GM12891 (cell line): ENCODE results near the gene PHEX.
A peak's percentile ranks its signal among the peaks of the same experiment; 100 is the strongest.

ENCODE experiments used
- DNase-seq: peaks from one replicate; pipeline ENCODE4 v3.0.0; 2011; ENCODE audit warnings: low spot score; ENCODE audit not compliant: insufficient read length
- FAIRE-seq: peaks from 2 replicates; lab custom pipeline; 2011; peaks lifted over from hg19 to GRCh38; lab: Jason Lieb, UNC
- PAX5 ChIP-seq: IDR thresholded peaks from 2 replicates; pipeline ENCODE4 v1.6.1; 2011; ENCODE audit warnings: low read length, moderate library complexity, mild to moderate bottlenecking; ENCODE audit not compliant: insufficient read depth, severe bottlenecking
- POLR2A ChIP-seq: IDR thresholded peaks from 2 replicates; pipeline ENCODE4 v1.6.1; 2011; ENCODE audit warnings: low read depth, low read length, control low read depth
- POLR2AphosphoS5 ChIP-seq: IDR thresholded peaks from 2 replicates; pipeline ENCODE4 v1.6.1; 2011; ENCODE audit warnings: low read depth, low read length, control low read depth
- POU2F2 ChIP-seq: IDR thresholded peaks from 2 replicates; pipeline ENCODE4 v1.6.1; 2011; ENCODE audit warnings: low read depth, mild to moderate bottlenecking, control low read depth, low read length, moderate library complexity
- SPI1 ChIP-seq: IDR thresholded peaks from 2 replicates; pipeline ENCODE4 v1.6.1; 2011; ENCODE audit warnings: low read depth, low read length, control low read depth
- TAF1 ChIP-seq: IDR thresholded peaks from 2 replicates; pipeline ENCODE4 v1.6.1; 2011; ENCODE audit warnings: low read depth, low read length, control low read depth

PHEX gene

DNA sequence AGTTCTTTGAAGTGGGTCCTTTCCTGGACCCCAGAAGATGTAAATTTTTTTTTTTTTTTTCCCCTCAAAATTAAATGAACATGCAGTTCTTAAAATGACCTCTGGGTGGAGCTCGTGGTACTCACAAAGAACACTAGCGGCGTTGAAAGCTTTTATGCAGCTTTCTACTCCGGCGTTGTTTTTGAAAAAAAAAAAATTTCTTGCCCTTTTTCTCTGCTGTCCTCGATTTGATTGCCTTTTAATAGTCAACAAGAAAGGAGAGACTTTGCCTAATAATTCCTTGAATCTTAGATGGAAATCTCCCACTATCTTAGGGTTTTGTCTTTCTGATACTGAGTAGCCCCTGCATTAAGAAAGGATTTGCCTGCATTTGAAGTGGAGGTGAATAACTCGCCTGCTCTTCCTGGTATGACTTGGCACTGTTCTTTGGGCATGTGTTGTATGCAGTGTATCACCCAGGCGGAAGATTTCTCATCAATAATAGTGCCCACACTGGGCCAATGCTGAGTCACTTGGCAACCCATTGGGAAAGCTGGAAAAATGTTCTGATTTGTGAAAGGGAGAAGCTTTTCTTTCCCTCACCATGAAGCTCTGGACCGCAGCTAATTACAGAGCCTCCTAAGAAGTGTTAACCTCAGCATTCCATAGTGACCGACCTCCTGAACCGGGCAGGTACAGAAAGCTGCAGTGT lies 104.0 kb downstream of the PHEX start:
- DNase-seq (no peak), FAIRE-seq (no peak)
- TF ChIP-seq PAX5 (no peak), TAF1 (no peak), POU2F2 (no peak), POLR2AphosphoS5 (no peak), POLR2A (no peak), SPI1 (no peak)

DNA sequence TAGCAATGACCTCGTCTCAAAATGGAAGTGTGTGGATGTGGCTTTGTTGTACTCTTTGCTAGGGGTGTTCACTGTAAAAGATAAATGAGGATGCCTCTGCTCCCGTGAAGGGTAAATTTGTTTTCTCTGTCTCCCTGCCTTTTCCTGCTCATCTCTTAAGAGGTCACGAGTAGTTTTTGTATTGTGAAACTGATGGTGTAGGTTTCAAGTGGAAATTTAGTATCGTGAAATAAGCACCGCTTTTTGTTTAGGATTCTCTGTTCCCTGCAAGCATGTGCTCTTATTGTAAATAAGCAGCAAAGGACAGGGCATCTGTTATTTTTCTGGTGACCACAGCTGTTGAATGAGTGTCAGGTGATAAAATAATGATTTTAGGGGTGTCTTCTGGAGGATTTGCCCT lies 104.6 kb downstream of the PHEX start:
- FAIRE-seq: peak; percentile 48
- TF ChIP-seq POLR2A: no peak
- no peak for TF ChIP-seq POU2F2
- no peak for TF ChIP-seq SPI1
- TF ChIP-seq TAF1: no peak
- no peak for TF ChIP-seq PAX5
- no peak for TF ChIP-seq POLR2AphosphoS5
- DNase-seq: no peak

DNA sequence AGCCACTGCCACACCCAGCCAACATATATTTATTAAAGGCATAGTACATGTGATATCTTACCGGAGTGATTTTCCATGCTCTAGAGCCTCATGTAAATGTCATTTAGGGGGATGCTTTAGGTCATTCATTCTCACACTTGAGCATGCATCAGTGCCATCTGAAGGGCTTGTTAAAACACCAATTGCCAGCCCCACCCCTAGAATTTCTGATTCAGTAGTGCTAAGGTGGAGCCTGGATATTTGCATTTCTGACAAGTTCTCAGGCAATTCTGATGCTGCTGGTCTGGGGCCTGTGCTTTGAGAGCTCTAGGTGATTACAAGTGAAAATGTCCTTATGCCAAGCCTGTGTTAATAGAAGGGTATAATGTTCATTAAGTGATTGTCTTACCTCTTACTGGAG lies 107.7 kb downstream of the PHEX start:
- TF ChIP-seq SPI1 (no peak), POU2F2 (no peak), POLR2AphosphoS5 (no peak), POLR2A (no peak), PAX5 (no peak), TAF1 (no peak)
- DNase-seq: no peak
- FAIRE-seq: no peak

DNA sequence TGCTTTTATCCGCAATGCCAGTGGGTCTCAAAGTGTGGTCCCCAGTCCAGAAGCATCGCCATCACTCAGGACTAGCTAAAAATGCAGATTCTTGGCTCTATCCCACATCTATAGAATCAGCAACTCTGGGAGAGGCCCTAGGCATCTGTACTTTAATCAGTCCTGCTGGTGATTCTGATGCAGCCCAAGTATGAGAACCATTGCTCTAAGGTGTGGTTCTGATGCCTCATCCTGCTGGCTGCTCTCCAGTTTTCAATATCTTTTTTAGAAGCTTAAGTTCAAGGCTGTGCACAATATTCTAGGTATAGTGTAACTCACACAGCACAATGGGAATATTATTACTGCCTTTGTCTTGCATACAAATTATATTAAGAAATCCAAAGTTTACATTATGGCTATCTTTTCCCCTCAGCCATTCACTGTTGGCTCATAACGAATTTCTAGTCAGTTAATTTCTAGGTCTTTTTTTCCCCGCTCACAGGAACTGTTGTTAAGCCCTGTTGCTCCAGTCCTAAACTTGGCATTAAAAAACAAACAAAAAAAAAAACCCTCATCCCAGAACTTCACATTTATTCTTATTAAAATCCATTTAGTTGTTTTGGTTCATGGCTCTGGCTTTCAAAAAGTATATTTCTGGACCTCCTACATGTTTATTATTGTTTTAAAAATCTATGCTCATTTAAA lies 109.1 kb downstream of the PHEX start:
- TF ChIP-seq POU2F2: no peak
- TF ChIP-seq POLR2AphosphoS5: no peak
- no peak for TF ChIP-seq TAF1
- TF ChIP-seq SPI1: no peak
- TF ChIP-seq PAX5: no peak
- no peak for TF ChIP-seq POLR2A
- no peak for FAIRE-seq
- no peak for DNase-seq

DNA sequence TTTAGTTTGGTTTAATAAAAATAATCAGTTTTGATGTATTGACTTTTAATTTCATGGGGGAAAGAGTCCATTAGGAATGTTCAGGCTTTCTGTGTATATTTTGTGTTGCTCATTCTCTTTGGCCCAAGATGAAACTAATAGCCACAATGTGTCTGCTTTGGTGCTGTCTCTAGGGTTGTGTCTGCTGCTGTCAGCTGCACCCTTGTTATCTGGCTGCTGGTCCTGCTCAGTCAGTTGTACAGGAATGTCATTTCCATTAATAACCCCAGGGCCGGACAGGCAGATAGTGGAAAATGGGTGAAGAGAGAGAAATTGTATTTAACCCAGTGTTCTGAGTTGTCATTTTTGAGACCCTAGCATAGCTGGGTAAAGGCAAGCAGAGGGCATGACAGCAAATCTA lies 115.1 kb downstream of the PHEX start:
- FAIRE-seq (no peak), DNase-seq (no peak)
- TF ChIP-seq SPI1 (no peak), POLR2AphosphoS5 (no peak), POLR2A (no peak), TAF1 (no peak), PAX5 (no peak), POU2F2 (no peak)

DNA sequence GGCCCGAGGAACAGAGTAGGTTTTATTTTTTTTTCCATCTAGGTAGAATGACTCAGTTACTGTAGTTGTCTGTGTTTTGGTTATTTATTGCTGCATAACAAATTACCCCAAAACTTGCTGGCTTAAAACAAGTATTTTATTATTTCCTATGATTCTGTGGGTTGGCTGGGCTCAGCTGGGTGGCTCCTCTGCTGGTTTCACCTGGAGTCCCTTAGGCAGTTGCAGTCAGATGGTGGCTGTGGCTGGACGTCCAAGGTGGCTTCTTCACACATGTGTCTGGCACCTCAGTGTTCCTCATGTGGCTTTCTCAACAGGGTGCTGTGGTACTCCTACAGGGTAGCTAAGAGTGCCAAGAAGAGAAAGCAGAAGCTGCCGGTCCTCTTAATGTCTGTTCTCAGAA lies 115.8 kb downstream of the PHEX start:
- FAIRE-seq (no peak), DNase-seq (no peak)
- no peak for TF ChIP-seq POU2F2
- no peak for TF ChIP-seq POLR2A
- no peak for TF ChIP-seq PAX5
- no peak for TF ChIP-seq TAF1
- no peak for TF ChIP-seq SPI1
- no peak for TF ChIP-seq POLR2AphosphoS5

DNA sequence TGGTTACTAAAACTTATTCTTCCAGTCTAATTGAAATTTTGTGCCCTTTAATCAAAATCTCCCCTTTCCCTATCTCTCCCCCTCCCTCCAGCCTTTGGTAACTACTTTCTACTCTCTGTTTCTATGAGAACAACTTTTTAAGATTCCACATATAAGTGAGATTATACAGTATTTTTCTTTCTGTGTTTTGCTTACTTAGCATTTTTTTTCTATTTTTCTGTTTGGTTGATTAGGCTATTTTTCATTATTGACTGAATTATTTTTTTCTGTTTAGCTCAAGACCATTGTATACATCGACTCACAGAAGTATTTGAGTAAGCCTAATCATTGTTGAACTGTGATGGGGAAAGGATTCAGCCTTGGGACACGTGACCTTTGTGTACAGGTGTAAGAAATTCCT lies 116.4 kb downstream of the PHEX start:
- no peak for FAIRE-seq
- TF ChIP-seq POU2F2 (no peak), SPI1 (no peak), TAF1 (no peak), POLR2A (no peak), PAX5 (no peak), POLR2AphosphoS5 (no peak)
- DNase-seq: no peak

DNA sequence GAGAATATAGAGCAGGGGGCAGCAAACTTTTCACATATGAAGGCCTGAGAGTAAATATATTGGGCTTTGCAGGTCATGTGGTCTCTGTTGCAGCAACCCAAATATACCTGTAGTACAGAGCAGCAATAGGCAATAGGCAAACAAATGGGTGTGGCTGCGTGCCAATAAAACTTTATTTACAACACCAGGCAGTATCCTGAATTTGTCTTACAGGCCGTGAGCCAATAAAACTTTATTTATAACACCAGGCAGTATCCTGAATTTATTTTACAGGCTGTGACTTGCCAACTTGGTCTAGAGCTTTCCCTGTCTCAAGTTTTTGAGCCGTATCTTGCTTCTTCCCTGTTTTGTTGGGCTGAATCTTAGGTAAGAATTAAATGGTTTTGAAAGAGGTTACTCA lies 118.2 kb downstream of the PHEX start:
- FAIRE-seq (no peak), DNase-seq (no peak)
- TF ChIP-seq PAX5 (no peak), POU2F2 (no peak)

DNA sequence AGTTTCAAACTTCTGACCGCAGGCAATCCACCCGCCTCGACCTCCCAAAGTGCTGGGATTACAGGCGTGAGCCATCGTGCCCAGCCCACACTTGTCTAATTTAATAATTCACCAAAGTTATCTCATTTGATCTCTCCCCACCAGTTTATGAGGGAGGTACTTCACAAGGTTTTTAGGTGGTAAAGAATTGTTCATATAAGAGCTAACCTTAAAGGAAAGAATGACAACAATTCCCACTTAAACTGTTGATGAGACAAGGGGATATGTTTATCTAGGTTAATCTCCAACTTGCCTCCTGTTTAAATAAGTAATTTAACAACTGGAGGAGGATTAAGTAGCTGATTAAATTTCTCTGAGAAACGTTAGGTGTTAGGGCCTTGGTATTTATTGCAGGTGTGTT lies 123.0 kb downstream of the PHEX start:
- DNase-seq: no peak
- no peak for FAIRE-seq

More for the DNA sequence above, 123.0 kb downstream of the PHEX start:
- TF ChIP-seq PAX5 (no peak), POU2F2 (no peak), POLR2AphosphoS5 (no peak), TAF1 (no peak), POLR2A (no peak)
